Duodenal mucosa (tissue), 2 donors: ENCODE measurements around the gene ECE1.
"Not testable (repeated sequence)": the region's sequence is repeated elsewhere in the genome, so short reads cannot be mapped to it uniquely, and the experiment has no call there.

Experiments used
- H3K27ac ChIP-seq: one replicate; pipeline ENCODE4 v1.7.0; 2013; ENCODE audit warnings: low read depth, low read length
- H3K27me3 ChIP-seq, 2 donors: one replicate each; pipeline ENCODE4 v1.7.0; 2013; ENCODE audit warnings: low read length in 2 of 2, control low read depth in 1 of 2; ENCODE audit not compliant: insufficient read depth in 2 of 2, control insufficient read depth in 1 of 2
- H3K36me3 ChIP-seq, 2 donors: one replicate each; pipeline ENCODE4 v1.7.0; 2013; ENCODE audit warnings: low read length in 2 of 2, control low read depth in 1 of 2; ENCODE audit not compliant: insufficient read depth in 2 of 2, control insufficient read depth in 1 of 2
- H3K4me1 ChIP-seq, 2 donors: one replicate each; pipeline ENCODE4 v1.7.0; 2013; ENCODE audit warnings: low read length in 2 of 2, control low read depth in 1 of 2; ENCODE audit not compliant: insufficient read depth in 2 of 2, control insufficient read depth in 1 of 2
- H3K4me3 ChIP-seq, 2 donors: one replicate each; pipeline ENCODE4 v1.7.0; 2013; ENCODE audit warnings: low read length in 2 of 2, low read depth in 1 of 2
- H3K9ac ChIP-seq, 2 donors: one replicate each; pipeline ENCODE4 v1.7.0; 2013; ENCODE audit warnings: low read length in 2 of 2, low read depth in 1 of 2
- H3K9me3 ChIP-seq, 2 donors: one replicate each; pipeline ENCODE4 v1.7.0; 2013; ENCODE audit warnings: low read length in 2 of 2, control low read depth in 1 of 2; ENCODE audit not compliant: control insufficient read depth in 1 of 2

Gene ECE1

DNA sequence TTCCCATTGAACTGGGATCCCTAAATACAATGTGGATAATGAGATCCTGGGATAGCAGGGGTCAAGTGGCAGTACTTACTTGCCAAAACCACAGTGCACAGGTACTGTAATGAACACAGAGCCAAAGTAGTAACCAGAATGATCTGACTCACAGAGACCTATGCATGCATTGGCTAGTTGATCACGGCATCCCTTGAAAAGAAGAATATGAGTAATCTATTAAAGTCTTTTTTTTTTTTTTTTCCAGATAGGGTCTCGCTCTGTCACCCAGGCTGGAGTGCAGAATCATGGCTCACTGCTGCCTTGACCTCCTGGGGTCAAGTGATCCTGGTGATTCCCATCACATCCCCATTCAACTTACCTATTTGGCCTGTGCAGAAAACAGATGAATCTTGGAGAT lies 84.1 kb downstream of the ECE1 start:
- Histone ChIP-seq H3K27me3 (no peaks in the 10 kb centered on the region), H3K4me3 (no peak overlapping the region), H3K4me1 (no peaks in the 10 kb centered on the region), H3K9me3 (no peaks in the 10 kb centered on the region), H3K27ac (no peak overlapping the region), H3K9ac (no peak overlapping the region), H3K36me3 (no peaks in the 10 kb centered on the region)

DNA sequence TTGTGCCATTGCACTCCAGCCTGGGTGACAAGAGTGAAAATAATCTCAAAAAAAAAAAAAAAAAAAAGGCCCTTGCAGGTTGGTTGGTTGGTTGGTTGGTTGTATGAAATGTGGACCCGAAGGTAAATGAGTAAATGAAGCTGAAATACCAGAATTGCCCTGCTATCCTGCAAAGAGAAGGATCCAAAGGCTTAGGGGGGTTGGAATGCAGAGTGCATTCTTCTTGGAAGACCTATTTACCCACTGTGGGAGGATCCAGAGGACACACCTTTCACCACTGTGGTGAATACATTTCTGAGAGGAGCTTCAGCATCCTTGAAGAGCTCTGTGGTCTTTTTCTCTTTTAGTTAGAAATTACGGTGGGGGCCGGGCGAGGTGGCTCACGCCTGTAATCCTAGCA lies 84.8 kb downstream of the ECE1 start:
- H3K9ac ChIP-seq = no peak overlapping the region
- no peaks in the 10 kb centered on the region for H3K4me1 ChIP-seq
- H3K9me3 ChIP-seq = no peaks in the 10 kb centered on the region
- H3K27ac ChIP-seq = no peak overlapping the region
- no peaks in the 10 kb centered on the region for H3K36me3 ChIP-seq
- no peak overlapping the region for H3K4me3 ChIP-seq
- no peaks in the 10 kb centered on the region for H3K27me3 ChIP-seq

DNA sequence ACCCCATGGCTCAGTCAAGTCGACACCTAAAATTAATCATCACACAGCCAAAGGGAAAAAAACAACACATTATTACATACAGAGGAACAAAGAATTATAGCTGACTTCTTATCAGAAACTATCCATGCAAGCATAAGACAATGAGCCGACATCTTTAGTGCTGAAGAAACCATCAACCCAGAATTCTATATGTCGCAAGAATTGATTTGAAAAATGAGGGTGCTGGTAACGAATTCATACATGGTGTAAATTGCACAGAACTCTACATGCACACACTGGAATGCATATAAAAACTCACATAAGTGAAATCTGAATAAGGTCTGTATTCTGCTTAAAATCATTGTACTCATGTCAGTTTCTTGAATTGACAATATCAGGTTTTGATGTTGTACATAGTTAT lies 88.6 kb downstream of the ECE1 start:
- H3K36me3 ChIP-seq = no peaks in the 10 kb centered on the region
- no peaks in the 10 kb centered on the region for H3K27me3 ChIP-seq
- H3K4me3 ChIP-seq = no peak overlapping the region
- no peaks in the 10 kb centered on the region for H3K9me3 ChIP-seq
- H3K9ac ChIP-seq = no peak overlapping the region
- no peak overlapping the region for H3K27ac ChIP-seq
- no peaks in the 10 kb centered on the region for H3K4me1 ChIP-seq

DNA sequence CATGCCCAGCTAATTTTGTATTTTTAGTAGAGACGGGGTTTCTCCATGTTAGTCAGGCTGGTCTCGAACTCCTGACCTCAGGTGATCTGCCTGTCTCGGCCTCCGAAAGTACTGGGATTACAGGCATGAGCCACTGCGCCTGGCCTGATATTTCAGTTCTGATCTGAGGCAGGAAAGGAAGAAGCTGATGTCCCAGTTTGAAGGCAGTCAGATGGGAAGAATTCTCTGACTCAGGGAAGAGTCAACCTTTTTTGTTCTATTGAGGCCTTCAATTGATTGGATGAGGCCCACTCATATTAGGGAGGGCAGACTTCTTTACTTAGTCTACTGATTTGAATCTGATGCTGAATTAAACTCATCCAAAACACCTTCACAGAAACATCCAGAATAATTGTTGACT lies 89.0 kb downstream of the ECE1 start:
- H3K4me3 ChIP-seq, H3K27ac ChIP-seq, H3K9ac ChIP-seq, H3K9me3 ChIP-seq, H3K36me3 ChIP-seq, H3K27me3 ChIP-seq, H3K4me1 ChIP-seq: not testable (repeated sequence)

DNA sequence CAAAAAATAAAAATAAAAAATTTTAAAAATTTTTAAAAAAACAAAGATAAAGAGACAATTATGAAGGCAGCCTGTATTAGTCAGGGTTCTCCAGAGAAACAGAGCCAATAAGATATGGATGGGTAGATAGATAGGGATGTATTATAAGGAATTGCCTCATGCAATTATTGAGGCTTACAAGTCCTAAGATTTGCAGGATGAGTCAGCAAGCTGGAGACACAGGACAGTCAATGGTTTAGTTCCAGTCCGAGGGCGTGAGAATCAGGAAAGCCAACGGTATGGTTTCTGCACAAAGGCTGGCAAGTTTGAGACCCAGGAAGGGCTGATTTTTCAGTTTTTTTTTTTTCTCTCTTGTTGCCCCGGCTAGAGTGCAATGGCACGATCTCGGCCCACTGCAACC lies 89.5 kb downstream of the ECE1 start:
- no peaks in the 10 kb centered on the region for H3K27me3 ChIP-seq
- H3K4me3 ChIP-seq = no peak overlapping the region
- H3K4me1 ChIP-seq = no peaks in the 10 kb centered on the region
- H3K27ac ChIP-seq = no peak overlapping the region
- no peaks in the 10 kb centered on the region for H3K9me3 ChIP-seq
- no peak overlapping the region for H3K9ac ChIP-seq
- H3K36me3 ChIP-seq = no peaks in the 10 kb centered on the region

DNA sequence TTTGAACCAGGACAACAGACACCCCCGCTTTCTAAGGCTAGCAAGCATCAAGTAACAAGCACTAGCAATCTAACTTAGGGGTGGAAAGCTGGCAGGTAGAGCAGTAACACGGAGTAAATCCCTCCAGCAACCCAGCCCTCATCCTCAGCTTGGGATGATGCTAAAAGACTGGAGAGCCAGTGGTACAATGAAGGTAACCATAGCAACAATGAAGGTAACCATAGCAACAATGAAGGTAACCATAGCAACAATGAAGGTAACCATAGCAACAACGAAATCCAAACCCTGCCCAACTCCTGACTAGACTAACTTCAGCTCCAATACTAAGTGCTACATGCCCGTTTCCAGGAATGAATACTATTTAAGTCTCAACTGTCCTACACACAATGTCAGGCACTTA lies 91.3 kb downstream of the ECE1 start:
- Histone ChIP-seq H3K4me1 (peaks cover 0 to 7% of the 10 kb centered on the region in 2 donors), H3K27me3 (no peaks in the 10 kb centered on the region), H3K36me3 (no peaks in the 10 kb centered on the region), H3K9me3 (no peaks in the 10 kb centered on the region), H3K4me3 (no peak overlapping the region), H3K9ac (no peak overlapping the region), H3K27ac (no peak overlapping the region)

DNA sequence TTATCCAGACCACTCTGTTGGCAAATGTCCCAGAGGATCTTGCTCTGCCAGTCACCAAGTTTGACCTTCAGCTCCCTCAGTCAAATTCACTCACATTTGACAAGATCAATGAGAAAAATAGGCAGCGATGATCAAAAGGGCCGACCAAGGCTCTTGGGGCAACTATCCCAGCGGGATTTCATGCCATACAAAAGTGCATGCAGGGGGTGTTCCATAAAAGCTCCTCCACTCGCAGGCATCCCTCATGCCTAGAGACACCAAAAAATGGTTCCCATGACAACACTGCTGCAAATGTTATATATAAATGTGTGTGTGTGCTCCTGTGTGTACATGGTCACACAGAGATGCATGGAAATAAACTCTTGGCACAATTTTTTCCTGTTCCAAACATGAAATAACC lies 97.4 kb downstream of the ECE1 start:
- Histone ChIP-seq H3K4me1 (peaks cover 8 to 28% of the 10 kb centered on the region in 2 donors), H3K9me3 (no peaks in the 10 kb centered on the region), H3K27ac (no peak overlapping the region), H3K9ac (no peak overlapping the region), H3K36me3 (no peaks in the 10 kb centered on the region), H3K4me3 (no peak overlapping the region), H3K27me3 (no peaks in the 10 kb centered on the region)

DNA sequence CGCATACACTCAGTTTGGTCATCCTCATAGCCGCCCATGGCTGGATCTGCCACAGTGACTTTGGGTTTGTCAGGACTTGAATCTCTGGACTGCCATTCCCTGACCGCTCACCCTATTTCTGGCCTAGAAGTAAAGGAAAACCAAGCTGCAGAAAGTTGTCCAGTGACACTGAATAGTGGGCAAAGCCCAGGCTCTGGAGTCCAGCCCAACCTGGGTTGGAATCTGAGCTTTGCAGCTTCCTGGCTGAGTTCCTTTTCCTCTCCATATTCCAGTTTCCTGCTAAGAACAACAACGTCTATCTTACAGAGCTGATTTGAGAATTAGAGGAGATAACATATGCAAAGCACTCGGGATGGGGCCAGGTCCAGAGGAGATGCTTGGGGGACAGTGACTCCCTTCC lies 98.0 kb downstream of the ECE1 start:
- H3K4me1 ChIP-seq = peaks cover 8 to 28% of the 10 kb centered on the region in 2 donors
- no peaks in the 10 kb centered on the region for H3K27me3 ChIP-seq
- H3K4me3 ChIP-seq = no peak overlapping the region
- H3K9me3 ChIP-seq = no peaks in the 10 kb centered on the region
- no peaks in the 10 kb centered on the region for H3K36me3 ChIP-seq
- no peak overlapping the region for H3K27ac ChIP-seq
- no peak overlapping the region for H3K9ac ChIP-seq

DNA sequence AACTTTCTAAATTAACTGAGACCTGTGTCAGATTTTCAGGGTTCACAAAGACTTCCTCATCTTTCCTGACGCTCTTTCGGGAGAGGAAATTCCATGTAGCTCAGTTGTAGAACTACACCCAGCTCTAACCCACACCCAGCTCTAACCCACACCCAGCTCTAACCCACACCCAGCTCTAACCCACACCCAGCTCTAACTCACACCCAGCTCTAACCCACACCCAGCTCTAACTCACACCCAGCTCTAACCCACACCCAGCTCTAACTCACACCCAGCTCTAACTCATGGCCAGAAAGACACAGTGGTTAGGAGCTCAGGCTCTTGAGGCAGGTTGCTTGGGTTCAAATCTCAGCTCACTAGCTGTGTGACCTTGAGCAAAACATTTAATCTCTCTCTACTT lies 99.5 kb downstream of the ECE1 start:
- not testable (repeated sequence) for H3K9me3 ChIP-seq, H3K9ac ChIP-seq, H3K27ac ChIP-seq, H3K36me3 ChIP-seq, H3K4me3 ChIP-seq, H3K27me3 ChIP-seq
- H3K4me1 ChIP-seq = peaks cover 8 to 28% of the 10 kb centered on the region in 2 donors

DNA sequence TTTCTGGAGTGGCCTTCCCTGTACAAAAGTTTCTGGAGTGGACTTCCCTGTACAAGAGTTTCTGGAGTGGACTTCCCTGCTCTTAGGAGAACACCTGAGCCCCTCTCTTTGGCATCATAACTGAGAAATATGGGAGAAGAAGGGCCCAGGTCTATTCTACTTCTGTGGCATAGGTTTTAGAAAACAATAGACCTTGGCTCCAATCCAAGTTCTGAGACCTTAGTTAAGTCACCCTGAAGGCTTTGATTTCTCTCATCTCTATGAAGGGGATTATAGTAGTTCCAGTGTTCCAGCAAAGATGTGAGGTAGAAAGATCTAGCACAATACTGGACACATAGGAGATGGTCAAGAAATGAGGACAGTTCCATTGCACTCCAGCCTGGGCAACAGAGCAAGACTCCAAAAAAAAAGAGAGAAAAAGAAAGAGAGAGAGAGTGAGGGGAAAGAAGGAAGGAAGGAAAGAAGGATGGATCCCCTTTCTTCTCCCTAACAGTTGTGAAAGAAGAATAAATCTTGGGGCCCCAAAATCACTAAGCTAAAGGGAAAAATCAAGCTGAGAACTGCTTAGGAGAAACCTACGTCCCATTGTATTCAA lies 100.3 kb downstream of the ECE1 start:
- peaks cover 8 to 23% of the 10 kb centered on the region in 2 donors for H3K4me1 ChIP-seq
- no peak overlapping the region for H3K4me3 ChIP-seq
- no peaks in the 10 kb centered on the region for H3K9me3 ChIP-seq
- H3K9ac ChIP-seq = no peak overlapping the region
- no peak overlapping the region for H3K27ac ChIP-seq
- H3K27me3 ChIP-seq = no peaks in the 10 kb centered on the region
- H3K36me3 ChIP-seq = no peaks in the 10 kb centered on the region

DNA sequence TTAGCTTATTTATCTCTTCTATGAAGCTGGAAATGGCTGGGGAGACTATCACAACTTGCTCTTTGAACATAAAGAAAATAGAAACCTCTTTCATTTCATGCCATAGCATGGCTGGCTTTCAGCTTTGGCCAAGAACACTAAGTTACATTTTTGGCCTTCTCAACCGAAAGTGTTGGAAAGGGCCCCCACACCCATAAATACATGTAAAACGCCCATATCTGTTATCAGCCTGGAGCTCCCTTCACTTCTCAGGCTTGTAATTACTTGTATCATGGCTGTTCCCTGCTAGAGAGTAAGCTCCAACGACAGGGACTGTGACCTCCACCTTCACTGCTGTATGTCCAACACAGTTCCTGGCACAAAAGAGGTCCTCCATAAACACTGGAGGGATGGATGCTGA lies 100.8 kb downstream of the ECE1 start:
- no peak overlapping the region for H3K27ac ChIP-seq
- no peak overlapping the region for H3K4me3 ChIP-seq
- no peaks in the 10 kb centered on the region for H3K36me3 ChIP-seq
- peaks cover 8 to 21% of the 10 kb centered on the region in 2 donors for H3K4me1 ChIP-seq
- H3K9ac ChIP-seq = no peak overlapping the region
- no peaks in the 10 kb centered on the region for H3K9me3 ChIP-seq
- H3K27me3 ChIP-seq = no peaks in the 10 kb centered on the region
